C4-2B (cell line): ENCODE measurements around the gene SLX1A.

ENCODE experiments used
- ZFX ChIP-seq: fragments of 450-650 bp; IDR thresholded peaks from 2 replicates; pipeline ENCODE4 v1.6.1; 2017
- TF ChIP-seq, protein P1 (sequence below): fragments of 450-650 bp; conservative IDR thresholded peaks from 2 replicates; pipeline ENCODE4 v1.5.1; 2017; ENCODE audit warnings: mild to moderate bottlenecking

DNA sequence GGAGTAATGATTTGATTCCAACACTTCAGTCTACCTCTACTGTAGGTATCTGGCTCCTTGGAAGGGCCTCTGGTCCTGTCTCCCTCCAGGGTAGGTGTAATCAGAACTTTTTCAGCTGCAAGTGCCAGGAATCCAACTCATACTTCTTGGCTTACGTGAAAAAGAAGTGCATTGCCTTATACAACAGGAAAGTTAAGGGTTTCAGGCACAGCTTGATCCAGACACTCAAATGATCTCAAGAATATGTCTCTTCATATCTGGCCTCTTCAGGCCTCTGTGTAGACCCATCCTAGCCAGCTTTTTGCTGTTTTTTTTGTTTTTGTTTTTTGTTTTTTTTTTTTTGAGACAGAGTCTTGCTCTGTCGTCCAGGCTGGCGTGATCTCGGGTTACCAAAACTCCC lies 14.5 kb upstream of the SLX1A start:
- TF ChIP-seq, protein P1, sequence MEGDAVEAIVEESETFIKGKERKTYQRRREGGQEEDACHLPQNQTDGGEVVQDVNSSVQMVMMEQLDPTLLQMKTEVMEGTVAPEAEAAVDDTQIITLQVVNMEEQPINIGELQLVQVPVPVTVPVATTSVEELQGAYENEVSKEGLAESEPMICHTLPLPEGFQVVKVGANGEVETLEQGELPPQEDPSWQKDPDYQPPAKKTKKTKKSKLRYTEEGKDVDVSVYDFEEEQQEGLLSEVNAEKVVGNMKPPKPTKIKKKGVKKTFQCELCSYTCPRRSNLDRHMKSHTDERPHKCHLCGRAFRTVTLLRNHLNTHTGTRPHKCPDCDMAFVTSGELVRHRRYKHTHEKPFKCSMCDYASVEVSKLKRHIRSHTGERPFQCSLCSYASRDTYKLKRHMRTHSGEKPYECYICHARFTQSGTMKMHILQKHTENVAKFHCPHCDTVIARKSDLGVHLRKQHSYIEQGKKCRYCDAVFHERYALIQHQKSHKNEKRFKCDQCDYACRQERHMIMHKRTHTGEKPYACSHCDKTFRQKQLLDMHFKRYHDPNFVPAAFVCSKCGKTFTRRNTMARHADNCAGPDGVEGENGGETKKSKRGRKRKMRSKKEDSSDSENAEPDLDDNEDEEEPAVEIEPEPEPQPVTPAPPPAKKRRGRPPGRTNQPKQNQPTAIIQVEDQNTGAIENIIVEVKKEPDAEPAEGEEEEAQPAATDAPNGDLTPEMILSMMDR: no peak
- TF ChIP-seq ZFX: no peak
